OCI-LY7 (cell line): Measurements from ENCODE around the gene RTCB.

Experiments
- CTCF ChIP-seq: fragments of 200-600 bp; sonication (generic); conservative IDR thresholded peaks from 2 replicates; pipeline ENCODE4 v1.5.1; 2014; ENCODE audit warnings: mild to moderate bottlenecking, antibody characterized with exemption, low read length, moderate library complexity, mixed read lengths
- EZH2phosphoT487 ChIP-seq: fragments of 200-600 bp; sonication (generic); IDR thresholded peaks from 2 replicates; pipeline ENCODE4 v1.6.1; 2018; ENCODE audit warnings: low read depth, borderline replicate concordance, mild to moderate bottlenecking, mixed run types, antibody characterized with exemption, low read length, moderate library complexity, mixed read lengths

- TF ChIP-seq CTCF (no peak), EZH2phosphoT487 (no peak)
Measured at GRCh38 chr22:32421484-32421883, 9.4 kb upstream of the RTCB start.
